Fibroblast of skin of right biceps (primary cell): ENCODE data around the gene DIS3L2.
A peak's percentile ranks its signal among the peaks of the same experiment; 100 is the strongest.

Source experiments
- DNase-seq: peaks from one replicate; pipeline ENCODE4 v3.0.0-alpha.2; 2013

The DIS3L2 gene

GRCh38 chr2:232339121-232340081 lies 377.9 kb downstream of the DIS3L2 start:
- DNase-seq, result no peak

- DNase-seq, result no peak
These were observed 378.8 kb downstream of the DIS3L2 start for GRCh38 chr2:232340171-232340935.

- no peak for DNase-seq
These were observed 379.7 kb downstream of the DIS3L2 start for GRCh38 chr2:232341061-232341738.

GRCh38 chr2:232341739-232342126 lies 380.2 kb downstream of the DIS3L2 start:
- no peak for DNase-seq

- no peak for DNase-seq
These were observed 381.4 kb downstream of the DIS3L2 start for GRCh38 chr2:232342635-232343565.

- peak; percentile 33 for DNase-seq
These were observed 382.3 kb downstream of the DIS3L2 start for GRCh38 chr2:232343821-232344220.

- no peak for DNase-seq
These were observed 383.7 kb downstream of the DIS3L2 start for GRCh38 chr2:232345251-232345650.

GRCh38 chr2:232347369-232347768 lies 385.9 kb downstream of the DIS3L2 start:
- no peak for DNase-seq

- no peak for DNase-seq
These were observed 387.4 kb downstream of the DIS3L2 start for GRCh38 chr2:232348936-232349335.

- DNase-seq, result no peak
These were observed 388.0 kb downstream of the DIS3L2 start for GRCh38 chr2:232349546-232349945.

- DNase-seq, result no peak
These were observed 388.6 kb downstream of the DIS3L2 start for GRCh38 chr2:232349946-232350635.

- DNase-seq, result no peak
These were observed 389.5 kb downstream of the DIS3L2 start for GRCh38 chr2:232350804-232351685.

GRCh38 chr2:232351686-232352510 lies 390.4 kb downstream of the DIS3L2 start:
- no peak for DNase-seq

GRCh38 chr2:232352511-232353091 lies 391.1 kb downstream of the DIS3L2 start:
- no peak for DNase-seq

- no peak for DNase-seq
These were observed 391.6 kb downstream of the DIS3L2 start for GRCh38 chr2:232353096-232353495.

- no peak for DNase-seq
These were observed 392.1 kb downstream of the DIS3L2 start for GRCh38 chr2:232353660-232354059.

- DNase-seq, result no peak
These were observed 392.6 kb downstream of the DIS3L2 start for GRCh38 chr2:232354069-232354468.

GRCh38 chr2:232361646-232362045 lies 400.1 kb downstream of the DIS3L2 start:
- peak; percentile 27 for DNase-seq
